CD4-positive, alpha-beta T cell treated with Interleukin-4 for 1 hour (primary cell): ENCODE measurements around the gene FLVCR1.
"Not testable (repeated sequence)": the region's sequence is repeated elsewhere in the genome, so short reads cannot be mapped to it uniquely, and the experiment has no call there.

Experiments
- DNase-seq, 2 donors: peaks; one replicate each; pipeline ENCODE4 v3.0.0-alpha.2; 2020 to 2022

Gene FLVCR1

DNA sequence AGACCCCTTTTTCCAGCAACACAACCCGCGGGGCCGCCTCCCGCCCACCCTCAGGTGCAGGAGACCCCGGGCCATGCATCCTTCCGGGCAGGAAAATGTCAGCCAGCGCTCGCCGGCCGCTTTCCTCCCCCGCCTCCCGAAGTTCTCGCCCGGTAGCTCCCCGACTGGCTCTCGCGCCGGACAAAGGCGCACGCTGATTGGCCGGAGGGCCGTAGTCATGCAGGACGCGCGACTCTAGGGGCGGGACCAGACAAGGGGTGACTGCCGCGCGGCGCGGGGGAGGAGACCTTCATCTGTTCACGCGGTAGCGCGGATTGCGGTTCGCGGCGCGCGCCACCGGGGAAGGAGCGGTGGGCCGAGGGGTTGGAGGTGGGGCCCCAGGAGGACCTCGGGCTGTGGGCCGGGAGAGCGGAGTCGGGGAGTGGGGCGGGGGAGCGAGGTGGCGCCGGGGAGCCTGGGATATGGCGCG lies at the start of gene FLVCR1:
TSS of gene FLVCR1 (plus strand) at position 284 of the 469 bp plus-strand sequence. CDS start at position 462, 178 bp downstream.
- peak; percentile 94 for DNase-seq

DNA sequence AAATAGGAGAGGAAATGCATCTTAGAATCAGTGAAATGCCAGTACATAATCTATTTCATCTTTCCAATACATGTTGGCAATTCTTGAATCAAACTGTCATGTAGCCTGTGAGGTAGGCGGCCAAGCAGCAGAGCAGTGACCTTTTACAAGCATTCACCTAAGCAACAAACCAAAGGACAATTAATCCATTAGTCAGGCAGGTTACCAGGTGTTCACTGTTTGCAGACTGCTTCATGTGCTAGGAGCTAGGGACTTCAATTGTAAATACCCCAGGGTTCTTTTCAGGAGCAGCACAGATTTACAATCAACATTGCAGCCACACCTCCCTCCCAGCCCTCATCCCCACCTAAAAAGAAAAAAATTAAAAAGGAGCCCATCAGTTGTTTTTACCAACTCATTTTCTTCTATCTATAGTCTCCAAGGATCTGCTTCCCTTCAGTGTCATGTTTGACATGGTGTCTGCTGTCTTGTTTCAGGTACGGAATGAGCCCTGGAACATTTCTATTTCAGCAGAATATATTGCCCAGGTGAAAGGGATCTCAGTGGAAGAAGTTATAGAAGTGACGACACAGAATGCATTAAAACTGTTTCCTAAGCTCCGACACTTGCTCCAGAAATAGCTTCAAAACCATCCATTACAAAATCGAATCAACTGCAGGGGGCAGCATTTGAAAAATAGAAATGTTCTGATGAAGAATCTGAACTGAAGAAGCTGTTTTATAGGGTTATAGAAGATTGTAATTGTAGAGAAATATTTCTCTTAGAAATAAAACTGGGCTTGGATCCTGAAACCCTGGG lies 43.3 kb upstream of the FLVCR1 start:
- DNase-seq = peak in 1 of 2 donors; percentile 15

DNA sequence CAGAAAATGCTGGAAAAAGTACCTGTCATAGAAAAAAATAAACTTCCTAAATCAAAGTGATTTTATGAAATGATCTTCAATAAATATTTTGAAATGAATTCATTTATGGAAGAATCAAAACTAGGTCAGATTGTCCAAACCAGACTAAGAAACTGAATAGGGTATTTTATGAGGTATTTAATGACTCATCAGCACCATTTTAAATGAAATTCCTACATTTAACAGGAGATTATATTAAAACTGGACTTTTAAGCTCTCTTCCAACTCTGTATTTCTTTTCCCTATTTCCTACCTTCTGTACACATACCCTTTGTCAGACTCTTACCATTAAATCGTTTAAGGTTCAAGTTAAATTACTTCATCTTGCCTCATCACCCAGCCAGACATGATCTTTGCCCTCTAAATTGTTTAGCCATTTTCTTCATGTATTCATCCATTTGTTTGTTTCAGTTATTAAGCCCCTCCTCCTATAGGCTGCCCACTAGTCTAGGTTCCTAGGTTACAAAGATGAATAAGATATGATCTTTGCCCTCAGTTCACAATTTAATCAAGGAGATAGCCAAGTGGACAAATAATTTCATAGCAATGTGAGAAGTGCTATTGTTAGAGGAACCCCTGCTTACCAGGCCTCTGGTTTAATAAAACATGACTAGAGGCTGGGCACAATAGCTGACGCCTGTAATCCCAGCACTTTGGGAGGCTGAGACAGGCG lies 41.4 kb upstream of the FLVCR1 start:
- no peak for DNase-seq

DNA sequence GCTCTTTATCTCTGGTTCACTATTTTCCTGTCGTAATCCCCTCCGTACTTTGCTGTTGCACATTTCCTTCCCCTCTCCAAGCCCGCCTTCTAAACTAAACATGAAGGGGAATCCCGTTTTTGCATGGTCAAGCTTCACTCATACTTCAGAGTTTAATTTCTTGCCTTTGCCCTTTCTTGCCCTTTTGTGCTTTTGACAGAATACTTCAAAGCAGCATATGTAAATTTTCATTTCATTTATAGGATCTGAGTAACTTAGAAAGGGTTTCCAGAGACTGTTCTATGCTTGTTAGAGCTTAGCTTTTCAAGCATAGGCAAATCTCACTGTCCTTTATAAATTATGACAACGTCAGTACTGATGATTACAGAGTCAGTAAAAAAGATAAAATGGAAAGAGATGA lies 38.3 kb upstream of the FLVCR1 start:
- peak in 1 of 2 donors; percentile 16 for DNase-seq

DNA sequence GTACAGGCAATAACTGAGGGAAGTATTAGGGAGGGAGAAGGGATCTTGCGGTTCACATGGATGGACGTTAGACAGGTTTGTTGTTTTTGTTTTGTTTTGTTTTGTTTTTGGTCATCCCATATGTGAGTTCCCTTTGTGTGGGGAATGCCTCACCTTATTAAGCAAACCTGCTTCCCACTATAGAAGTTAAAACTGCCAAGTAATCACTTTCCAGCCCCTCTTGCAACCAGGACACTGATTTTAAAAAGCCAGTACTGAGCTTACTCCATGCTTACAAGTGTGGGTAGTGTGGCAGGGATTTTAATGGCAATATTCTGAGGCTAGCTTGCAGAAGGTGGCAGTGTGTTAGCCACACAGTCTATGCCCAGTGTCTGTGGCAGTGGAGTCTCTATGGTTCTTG lies 37.1 kb upstream of the FLVCR1 start:
- DNase-seq = no peak

DNA sequence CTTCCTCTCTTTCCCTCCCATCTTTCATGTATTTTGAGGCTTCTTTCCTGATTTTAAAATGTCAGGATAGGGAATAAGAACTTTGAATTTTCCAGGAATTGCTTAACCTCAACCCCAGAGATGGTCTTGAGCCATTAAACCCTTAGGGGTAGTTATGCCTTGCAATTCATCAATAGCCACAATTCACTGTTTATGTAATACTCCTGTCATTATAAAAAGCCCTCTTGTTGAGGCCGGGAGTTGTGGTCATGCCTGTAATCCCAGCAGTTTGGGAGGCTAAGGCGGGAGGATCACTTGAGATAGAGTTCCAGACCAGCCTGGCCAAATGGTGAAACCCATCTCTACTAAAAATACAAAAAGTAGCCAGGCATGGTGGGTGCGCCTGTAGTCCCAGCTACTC lies 35.1 kb upstream of the FLVCR1 start:
- DNase-seq = no peak

DNA sequence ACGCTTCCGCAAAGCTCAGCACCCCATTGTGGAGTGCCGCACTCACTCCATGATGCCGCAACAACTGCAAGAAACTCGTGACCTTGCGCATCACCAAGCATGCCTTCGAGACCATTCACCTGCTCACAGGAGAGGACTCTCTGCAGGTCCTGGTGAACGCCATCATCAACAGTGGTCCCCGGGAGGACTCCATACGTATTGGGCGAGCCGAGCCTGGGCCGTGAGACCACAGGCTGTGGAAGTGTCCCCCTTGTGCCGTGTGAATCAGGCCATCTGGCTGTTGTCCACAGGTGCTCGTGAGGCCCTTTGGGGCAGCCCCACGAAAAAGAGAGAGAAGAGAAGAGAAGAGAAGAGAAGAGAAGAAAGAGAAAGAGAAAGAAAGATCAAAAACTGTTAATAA lies 33.9 kb upstream of the FLVCR1 start:
- no peak for DNase-seq

DNA sequence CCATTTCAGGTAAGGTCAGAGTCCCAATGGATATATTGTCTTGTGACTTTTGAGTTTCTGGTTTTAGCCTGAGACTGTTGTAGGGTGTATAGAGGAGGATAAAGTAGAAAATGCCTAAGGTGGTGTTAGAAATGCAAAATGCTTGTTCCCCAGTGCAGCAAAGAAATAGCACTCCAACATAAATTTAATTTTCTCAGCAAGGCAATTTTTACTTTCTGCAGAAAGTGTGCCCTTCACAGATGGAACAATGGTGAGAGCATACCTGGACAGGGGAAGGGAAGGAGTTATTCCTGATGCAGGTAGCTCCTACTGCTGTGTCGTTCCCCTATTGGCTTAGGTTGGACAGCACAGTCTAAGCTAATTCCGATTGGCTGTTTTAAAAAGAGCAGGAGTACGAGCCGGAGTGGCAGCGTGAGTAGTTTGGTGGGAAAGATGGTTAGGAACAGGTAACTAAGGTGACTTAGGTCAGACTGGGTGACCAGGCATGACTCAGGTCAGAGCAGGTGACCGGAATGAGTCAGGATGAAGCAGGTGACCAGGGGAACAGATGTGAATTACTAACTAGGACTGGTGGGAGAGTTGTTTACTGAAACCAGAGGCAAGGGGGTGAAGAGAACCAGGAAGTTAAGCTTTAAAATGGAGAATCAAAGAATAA lies 32.1 kb upstream of the FLVCR1 start:
- no peak for DNase-seq

DNA sequence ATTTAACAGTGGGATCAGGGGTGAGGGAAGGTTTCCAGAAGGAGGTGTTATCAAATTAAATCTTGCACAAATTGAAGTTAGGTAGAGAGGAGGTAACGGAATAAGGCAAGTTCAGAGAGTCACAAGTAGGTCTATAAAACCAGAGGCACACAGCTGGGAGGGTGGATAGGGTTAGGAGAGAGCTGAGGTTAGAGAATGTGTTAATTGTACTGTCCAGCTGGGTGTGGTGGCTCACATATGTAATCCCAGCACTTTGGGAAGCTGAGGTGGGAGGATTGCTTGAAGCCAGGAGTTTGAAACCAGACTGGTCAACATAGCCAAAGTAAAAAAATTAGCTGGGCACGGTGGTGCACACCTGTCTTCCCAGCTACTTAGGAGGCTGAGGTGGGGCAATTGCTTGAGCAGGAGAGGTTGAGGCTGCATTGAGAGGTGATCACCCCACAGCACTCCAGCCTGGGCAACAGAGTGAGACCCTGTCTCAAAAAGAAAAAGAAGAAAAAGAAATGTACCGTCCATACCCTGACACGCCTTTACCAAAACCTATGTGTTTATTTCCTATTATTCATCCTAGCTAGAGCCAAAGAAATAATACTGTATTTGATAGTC lies 30.8 kb upstream of the FLVCR1 start:
- no peak for DNase-seq

DNA sequence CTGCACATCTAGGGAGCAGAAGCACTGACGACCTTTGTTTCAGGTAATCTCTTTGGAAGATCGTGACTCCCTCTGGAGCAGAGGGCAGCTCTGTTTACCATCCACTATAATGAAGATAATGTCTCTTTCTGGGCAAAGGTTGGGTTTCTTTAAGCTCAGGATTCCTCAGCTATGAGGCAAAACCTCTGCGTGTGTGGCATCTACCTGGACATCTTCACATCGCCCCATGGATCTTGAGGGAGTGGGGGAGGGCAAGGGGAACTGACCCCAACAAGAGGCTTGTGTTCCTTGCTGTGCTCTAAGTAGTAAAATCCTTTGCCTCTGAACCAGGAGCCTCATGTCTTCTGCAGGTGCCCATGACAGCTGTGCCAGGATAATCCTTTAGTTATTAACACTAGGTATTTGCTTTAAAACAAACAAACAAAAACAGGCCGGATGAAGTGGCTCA lies 30.2 kb upstream of the FLVCR1 start:
- DNase-seq = no peak

DNA sequence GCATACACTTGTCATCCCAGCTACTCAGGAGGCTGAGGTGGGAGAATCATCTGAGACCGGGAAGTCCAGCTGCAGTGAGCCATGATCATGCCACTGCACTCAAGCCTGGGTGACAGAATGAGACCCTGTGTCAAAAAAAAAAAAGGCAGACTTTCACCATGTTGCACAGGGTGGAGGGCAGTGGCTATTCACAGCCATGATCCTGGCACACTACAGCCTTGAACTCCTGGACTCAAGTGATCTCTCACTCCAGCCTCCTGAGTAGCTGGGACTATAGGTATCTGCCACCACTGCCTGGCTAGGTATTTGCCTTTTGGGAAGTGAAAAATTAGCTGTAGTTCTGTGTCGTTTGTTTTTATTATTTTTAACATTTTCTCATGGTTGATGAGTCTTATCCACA lies 29.7 kb upstream of the FLVCR1 start:
- DNase-seq = no peak

DNA sequence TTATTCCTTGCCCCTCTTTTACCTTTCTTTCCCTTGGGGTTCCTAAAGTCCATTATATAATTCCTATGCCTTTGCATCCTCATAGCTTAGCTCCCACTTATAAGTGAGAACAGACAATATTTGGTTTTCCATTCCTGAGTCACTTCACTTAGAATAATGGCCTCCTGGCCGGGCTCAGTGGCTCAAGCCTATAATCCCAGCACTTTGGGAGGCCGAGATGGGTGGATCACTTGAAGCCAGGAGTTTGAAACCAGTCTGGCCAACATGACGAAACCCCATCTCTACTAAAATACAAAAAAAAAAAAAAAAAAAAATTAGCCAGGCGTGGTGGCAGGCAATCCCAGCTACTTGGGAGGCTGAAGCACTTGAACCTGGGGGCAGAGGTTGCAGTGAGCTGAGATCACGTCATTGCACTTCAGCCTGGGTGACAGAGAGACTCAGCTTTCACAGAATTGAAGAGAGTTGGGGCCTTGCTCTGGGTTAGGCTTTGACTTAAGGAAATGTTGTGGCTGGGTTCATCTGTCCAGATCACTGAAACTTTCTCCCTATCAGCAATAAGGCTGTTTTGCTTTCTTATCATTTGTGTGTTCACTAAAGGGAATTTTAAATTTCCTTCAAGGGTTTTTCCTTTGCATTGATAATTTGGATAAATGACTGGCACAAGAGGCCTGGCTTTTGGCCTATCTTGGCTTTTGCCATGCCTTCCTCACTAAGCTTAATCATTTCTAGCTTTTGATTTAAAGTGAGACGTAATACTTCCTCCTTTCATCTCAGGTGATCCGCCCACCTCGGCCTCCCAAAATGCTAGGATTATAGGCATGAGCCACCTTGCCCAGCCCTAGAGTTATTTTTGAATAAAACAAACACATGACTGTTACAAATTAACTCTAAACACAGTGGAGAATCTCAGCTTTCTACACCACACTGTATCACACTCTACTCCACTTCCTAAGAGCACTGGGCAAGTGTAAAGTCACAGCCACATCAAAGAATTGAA lies 24.6 kb upstream of the FLVCR1 start:
- not testable (repeated sequence) for DNase-seq

DNA sequence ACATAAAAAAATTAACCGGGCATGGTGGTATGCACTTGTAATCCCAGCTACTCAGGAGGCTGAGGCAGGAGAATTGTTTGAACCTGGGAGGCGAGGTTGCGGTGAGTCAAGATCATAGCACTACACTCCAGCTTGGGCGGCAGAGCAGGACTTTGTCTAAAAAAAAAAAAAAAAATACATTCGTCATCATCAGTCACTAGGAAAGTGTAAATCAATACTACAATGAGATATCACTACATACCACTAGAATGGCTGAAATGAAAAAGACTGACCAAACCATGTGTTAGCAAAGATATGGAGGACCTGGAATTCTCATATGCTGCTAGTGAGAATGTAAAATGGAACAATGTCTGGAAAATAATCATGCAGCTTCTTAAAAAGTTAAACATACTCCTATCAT lies 19.9 kb upstream of the FLVCR1 start:
- no peak for DNase-seq

DNA sequence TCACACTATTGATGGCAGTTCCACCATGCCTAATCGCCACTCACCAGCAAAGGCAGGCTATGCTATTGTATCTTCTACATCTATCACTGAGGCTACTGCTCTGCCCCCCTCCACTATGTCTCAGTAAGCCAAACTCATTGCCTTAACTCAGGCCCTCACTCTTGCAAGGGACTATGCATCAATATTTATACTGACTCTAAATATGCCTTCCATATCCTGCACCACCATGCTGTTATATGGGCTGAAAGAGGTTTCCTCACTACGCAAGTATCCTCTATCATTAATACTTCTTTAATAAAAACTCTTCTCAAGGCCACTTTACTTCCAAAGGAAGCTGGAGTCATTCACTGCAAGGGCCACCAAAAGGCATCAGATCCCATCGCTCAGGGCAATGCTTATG lies 13.6 kb upstream of the FLVCR1 start:
- DNase-seq = not testable (repeated sequence)

DNA sequence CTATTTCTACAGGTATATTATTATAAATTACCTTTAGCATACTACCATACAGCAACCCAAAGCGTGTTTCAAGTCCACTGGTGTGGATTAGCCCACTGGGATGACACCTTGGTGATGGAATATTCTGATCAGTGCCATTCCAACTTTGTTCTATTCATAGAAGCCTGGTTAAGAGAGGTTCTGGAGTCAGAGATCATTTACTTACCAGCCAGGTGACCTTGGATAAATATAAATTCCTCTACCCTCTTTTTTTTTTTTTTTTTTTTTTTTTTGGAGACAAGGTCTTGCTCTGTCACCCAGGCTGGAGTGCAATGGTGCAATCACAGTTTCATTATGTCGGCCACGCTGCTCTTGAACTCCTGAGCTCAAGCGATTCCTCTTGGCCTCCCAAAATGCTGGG lies 10.5 kb upstream of the FLVCR1 start, which contains the start of gene SPATA45:
TSS of gene SPATA45 (minus strand) at position 101 of the 400 bp plus-strand sequence. CDS start 11,500 bp downstream, outside the sequence.
- no peak for DNase-seq

DNA sequence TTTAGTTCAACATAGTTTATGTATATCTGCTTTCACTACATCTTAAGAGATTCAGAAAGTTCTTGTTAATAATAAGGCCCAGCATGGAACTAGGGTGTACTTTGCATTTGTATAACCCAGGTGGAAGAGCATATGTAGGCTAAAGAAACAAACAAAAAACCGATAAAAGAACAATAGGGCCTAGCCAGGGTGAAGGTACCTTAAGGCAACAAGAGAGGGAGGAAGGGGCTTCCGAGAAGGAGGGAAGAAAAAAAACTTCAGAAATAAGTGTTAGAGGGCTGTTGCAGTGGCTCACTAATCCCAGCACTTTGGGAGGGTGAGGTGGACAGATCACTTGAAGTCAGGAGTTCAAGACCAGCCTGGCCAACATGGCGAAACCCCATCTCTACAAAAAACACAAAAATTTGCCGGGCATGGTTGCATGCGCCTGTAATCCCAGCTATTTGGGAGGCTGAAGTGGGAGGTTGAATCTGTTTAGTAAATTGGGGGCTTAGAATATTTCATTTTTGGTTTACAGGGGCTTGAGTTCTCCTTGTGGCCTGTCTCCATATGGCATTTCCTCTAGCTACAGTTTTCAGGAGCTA lies 5.9 kb upstream of the FLVCR1 start:
- DNase-seq = no peak

DNA sequence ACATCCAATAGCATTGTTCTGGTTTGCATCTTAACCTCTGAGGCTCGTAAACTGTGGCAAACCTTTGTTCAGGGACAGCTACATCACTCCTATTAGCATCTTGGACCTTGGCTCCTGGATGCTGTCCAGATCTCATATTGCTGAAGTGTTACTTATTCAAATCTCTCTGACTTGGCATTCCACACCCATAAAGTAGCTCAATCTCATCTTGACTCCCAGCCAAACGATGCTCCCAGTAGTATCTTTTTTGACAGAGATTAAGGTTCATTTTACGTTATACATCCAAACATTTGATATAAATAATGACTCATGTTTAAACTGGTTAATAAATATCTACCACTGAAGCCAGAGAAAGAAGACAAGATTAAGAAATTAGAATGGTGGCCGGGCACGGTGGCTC lies 4.4 kb upstream of the FLVCR1 start:
- no peak for DNase-seq

DNA sequence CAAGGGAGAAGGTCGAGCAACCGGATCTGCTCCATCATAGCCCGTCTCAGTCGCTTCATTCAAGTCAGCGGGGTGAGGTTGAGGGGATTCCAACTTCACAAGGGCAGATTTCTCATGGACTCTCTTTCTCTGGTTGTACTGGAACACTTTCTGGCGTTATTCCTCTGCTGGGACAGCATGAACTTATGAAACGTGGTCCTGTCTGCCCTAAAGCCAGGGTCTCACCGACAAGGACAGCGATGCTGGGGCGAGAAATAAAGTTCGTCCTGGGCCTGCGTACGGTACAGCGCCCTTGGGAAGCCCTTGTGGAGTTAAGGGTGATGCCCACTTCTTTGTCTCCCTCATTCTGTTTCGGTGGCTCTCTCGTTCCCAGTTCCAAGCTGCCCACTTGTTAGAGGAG lies 1.3 kb upstream of the FLVCR1 start:
- no peak for DNase-seq

DNA sequence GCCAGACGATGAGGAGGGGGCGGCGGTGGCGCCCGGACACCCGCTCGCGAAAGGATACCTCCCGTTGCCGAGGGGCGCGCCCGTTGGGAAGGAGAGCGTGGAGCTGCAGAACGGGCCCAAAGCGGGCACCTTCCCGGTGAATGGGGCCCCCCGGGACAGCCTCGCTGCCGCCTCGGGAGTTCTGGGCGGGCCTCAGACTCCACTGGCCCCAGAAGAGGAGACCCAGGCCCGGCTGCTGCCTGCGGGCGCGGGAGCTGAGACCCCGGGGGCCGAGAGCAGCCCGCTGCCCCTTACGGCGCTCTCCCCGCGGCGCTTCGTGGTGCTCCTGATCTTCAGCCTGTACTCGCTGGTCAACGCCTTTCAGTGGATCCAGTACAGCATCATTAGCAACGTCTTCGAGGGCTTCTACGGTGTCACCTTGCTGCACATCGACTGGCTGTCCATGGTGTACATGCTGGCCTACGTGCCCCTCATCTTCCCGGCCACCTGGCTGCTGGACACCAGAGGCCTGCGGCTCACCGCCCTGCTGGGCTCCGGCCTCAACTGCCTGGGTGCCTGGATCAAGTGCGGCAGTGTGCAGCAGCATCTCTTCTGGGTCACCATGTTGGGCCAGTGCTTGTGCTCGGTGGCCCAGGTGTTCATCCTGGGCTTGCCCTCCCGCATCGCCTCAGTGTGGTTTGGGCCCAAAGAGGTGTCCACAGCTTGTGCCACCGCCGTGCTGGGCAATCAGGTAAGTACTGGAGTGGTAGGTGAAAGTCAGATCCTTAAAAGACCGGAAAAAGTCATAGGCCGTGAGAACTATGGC lies 588 bp downstream of the FLVCR1 start:
- DNase-seq = peak in 1 of 2 donors; percentile 28
